Stimulated activated naive CD4-positive, alpha-beta T cell (primary cell): ENCODE measurements around the gene TRPM3.
A peak's percentile ranks its signal among the peaks of the same experiment; 100 is the strongest.

Experiments
- DNase-seq, 6 experiments: peaks; one replicate each; lab custom pipeline; 2025; lab: John Stamatoyannopoulos, UW

TRPM3 gene

DNA sequence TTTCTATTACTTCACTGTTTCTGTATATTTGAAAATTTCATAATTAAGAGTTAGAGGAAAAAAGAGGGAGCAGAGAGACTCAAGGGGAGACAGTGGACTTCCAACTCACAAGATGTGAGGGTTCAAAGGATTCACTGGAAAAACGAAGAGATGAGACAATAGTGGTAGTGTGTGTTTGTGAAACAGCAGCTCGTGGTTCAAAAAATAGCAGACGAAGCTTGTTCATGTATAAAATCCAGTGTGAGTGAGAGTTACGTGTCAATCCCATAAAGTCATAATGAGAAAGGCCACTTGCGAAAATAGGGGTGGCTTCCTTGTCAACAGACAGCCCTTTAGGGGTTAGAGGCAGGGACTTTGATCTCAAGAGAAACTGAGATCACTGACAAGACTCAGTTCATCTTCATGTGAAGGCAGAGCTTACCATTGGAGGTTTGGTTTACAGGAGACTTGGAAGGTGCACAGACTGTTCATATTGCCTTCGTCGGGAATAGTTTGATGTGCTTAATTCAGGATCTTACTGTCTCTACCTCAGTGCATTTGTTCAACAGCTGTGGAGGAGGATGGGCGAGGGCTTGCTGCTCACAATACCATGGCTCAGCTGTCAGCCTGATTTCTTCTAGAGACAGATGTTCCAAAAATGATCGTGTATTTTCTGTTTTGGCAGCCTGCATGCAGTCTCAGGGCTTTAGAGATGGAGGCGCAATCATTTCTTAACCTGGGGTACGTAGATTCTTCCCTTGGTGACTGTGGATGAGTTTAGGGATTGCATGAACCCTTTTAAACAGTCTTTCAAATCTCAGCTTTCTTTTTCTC is 601.3 kb downstream of the TRPM3 start:
- no peak for DNase-seq

DNA sequence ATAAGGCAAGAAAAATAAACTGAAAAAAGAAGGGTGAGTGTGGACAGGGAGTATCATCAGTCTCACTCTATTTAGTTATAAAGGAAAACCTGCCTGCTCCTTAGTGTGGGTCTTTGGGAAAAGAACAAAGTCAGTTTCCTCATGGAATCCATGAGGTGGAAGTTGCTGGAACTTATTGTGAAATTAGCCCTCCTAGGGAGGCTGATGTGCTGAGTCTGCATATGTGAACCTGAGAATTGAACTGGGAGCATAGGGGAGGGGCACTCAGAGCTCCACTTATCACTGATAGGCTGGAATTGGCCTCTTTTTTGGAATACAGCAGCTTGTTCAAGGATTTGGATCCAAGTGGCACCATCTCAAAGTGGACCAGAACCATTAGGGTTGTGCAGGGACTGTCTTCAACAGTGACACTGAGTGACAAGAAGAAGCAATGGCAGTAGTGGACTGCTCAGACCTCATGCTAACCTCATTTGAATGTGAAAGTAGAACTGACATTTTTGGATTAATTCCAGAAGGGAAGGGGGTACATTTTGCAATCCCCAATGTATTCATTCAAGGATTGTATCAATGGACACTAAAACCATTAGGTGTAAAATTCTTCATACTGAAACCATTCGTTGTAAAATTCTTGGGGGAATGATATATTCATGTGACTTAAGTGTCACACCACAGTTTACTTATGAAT is 603.4 kb downstream of the TRPM3 start:
- DNase-seq, result no peak

DNA sequence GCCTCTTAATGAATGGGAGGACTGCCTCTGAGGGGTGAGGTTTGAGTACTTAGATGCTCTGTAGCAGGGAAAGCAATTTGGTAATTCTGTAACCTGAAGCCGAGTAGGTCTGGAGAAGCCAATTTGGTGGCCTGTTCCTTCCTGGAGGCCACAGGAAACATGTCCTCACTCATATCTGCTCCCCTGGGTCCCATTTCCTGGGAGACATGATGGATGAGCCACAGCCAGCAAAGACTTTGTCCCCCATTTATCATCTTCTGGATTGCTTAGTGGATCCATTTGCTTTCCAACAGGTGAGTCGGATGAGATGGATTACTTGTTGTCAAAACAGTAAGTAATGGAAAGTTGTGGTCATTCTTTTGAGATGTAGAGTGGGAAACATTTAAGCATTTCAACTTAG is 607.1 kb downstream of the TRPM3 start:
- DNase-seq, result no peak

DNA sequence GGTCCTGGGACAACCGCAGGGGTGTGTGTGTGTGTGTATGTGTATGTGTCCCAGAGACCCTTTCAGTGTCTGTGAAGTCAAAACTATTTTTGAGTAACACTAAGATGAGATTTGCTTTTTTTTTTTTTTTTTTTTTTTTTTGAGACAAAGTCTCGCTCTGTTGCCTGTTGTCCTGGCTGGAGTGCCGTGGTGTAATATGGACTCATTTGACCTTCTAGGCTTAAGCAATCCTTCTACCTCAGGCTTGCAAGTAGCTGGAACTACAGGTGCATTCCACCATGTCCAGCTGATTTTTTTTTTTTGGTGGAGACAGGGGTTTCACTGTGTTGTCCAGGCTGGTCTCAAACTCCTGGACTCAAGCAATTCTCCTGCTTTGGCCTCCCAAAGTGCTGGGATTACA is 609.6 kb downstream of the TRPM3 start:
- no peak for DNase-seq

DNA sequence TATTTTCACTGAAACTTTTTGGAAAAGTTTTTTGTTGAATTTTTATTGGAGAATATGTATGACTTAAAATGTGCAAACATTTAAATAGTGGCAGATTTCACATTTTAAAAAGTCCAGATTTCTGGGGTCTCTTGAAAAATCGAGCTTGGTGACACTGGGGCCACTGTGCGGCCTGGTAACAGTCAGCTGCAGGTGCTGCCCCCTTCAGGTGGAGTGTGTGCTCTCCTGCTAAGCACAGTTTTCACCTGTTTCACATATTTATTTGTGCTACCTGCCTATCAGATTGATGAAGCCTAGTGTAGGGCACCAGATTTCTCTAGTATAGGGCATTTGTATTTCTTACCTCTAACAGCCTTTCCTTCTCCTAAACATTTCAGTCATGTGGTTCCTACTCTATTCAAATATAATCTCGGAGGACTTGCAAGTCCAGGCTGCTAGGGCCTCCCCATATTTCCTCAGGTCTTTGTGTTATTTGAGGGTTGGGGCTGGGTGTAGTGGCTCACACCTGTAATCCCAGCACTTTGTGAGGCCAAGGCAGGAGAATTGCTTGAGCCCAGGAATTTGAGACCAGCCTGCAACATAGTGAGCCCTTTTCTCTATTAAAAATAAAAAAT is 611.2 kb downstream of the TRPM3 start:
- no peak for DNase-seq

DNA sequence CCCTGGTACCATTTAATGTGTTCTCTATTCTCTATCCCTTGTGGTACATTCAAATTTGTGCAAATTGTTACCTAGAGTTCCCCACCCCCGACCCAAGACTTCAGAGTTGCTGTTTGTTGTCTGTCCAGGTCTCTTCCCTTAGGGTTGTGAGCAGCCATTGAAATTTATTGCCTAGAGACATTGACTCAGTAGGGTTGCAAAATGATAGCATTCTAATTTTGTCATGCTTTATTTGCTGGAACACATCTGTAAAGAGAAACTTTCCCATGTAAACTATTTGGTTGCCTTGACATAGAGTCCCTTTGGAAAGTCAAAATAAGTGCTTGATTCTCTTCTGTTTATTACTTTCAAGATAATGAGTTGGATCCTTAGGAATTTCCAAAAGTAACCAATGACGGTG is 615.3 kb downstream of the TRPM3 start:
- no peak for DNase-seq

DNA sequence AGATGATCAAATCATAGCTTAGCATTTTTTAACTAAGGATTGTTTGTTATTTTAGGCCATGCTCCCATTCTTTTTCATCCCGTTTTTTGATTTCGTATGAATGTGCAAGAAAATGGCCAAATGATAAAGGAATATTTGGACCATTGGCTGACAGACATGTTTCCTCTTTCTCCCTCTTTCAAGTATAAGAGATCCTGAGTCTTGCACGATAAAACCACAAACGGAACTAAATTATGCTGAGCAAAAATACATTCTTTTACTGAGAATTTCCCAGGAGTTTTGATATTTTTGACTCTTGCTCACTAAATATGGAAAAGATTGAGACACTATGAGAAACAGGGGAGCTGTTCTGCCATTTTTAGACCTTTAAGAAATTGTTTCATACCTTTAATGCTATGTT is 616.6 kb downstream of the TRPM3 start:
- no peak for DNase-seq

DNA sequence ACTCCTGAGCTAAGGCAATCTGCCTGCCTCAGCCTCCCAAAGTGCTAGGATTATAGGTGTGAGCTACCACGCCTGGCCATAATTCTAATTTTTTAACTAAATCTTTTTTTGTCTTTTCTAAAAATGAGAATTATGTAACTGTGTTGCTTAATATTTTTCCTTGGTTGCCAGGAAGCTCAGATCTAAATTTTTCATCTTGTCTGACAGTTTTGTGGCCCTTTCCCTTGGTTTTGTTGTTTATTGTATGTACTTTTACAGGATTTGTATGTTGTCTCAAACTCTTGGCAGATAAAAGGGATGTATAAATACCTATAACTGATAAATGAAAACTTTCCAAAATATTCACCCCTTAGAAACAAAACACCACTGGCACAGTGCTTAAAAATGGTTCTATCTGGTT is 618.7 kb downstream of the TRPM3 start:
- no peak for DNase-seq

DNA sequence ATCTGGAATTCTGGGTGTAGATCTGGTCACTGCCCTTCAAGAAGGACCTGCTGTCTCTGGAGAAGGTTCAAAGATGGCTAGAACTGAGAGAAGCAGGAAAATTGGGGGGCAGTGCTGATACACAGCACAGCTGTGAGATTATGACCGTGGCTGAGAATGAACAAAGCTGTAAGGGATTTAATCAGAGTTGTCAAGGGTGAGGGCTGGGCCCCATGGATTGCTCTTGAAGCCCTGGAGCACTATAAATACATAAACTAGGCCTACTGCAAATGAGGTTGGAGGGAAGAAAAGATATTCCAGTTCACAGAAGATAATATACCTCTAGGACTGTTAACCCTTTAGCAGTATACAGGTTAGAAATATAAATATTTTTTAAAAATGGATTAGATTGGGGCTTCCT is 620.6 kb downstream of the TRPM3 start:
- no peak for DNase-seq

DNA sequence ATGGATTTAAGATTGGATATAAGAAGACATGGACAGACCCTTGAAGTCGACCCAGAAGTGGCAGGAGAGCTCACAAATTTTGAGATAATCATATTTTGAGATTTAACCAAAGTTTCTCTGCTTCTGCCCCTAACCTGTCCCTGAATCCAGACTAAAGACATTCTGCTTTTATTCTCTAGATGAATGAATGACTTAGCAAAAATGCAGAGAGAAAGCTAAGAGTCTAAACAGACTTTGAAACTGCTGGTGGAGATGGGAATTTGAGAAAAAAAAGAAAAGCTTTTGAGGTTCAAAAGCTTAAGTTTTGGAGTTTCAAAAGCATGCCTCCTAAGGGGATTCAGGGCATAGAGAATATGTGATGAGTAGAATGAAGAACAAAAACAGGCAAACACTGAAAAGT is 621.8 kb downstream of the TRPM3 start:
- no peak for DNase-seq

DNA sequence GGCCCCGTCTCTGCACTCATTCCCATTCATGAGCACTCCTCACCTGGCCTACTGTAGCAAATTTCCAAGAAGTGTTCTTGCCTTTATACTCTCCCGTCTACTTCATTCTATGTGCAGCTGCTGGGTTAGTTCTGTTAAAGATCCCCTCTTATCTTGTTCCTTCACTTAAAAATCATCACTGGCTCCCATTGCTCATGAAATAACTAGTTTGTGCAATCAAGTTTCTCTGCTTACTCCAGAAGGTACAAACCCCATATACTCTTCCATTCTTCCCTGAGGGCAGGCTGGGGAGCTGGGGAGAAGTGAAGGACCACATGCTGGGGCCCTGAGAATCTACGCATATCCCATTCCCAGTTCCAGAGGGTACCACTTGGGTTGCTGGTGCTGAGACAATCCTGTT is 622.6 kb downstream of the TRPM3 start:
- DNase-seq, result no peak

DNA sequence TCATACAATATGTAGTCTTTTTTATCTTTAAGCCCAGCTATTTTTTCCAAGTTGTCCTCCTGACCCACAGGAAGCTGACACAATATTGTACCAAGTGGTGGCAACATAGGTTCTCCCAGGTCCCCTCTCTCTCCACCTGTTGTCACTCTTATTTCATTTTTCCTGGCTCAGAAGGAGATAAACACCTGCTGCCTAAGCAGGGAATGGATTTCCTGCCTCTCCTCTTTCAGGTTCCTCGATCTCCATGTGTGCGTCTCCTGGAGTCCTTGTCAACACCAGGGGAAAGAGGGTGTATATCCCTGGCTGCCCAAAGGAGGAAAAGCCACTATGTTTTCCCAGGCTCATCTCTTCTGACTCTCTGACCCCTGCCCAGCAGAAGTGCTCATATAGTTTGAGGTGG is 625.2 kb downstream of the TRPM3 start:
- DNase-seq, result no peak

DNA sequence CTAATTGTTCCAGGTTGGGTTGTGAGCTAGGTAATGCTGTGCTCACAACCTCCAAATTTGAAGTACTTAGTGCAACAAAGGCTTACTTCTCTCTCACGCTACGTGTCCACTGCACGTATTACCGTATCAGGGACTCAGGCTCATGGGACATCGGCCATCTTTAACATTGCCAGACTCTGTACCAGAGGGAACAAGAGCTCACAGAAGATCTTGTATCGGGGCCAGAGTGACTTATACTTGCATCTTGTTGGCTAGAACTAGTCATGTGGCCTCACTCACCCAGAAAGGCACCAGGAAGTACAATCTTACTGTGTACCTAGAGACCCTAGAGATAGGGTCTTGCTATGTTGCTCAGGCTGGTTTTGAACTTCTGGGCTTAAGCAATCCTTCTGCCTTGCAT is 625.9 kb downstream of the TRPM3 start:
- no peak for DNase-seq

DNA sequence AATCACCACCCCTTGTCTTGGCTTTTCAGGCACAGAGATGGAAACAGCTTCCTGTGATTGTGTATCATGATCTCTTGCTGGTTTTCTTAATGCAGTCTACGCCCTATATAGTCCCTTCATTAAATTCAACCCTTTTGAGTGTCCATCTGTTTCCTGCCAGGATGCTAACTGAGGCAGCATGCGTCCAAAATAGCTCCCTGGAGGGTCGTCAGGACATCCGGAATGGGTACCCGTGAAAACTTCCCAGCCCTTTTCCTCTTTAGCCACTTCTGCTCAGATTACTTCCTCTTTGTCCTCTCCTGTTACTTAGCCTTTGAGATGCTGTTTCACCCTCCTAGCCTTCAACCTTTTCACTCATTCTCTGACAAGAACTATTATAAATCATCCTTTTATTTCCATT is 627.2 kb downstream of the TRPM3 start:
- DNase-seq, result no peak

DNA sequence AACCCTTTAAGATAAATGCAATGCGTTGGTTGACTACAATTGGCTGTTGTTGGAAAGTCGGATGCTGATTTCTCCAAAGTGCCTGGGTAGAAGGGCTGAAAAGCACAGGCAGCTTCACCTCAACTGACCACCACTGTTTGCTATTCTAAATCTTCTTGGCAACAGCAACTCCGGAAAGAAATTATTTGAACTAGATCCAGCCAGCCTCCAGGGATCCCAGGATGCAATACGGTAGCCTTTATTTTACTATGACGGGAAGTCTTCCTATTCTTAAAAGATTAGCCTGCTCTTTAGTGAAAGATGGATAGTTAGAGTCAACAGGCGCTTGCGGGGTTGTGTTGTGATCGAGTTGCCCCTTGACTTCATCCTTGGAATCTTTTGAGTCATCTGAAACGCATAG is 628.4 kb downstream of the TRPM3 start:
- DNase-seq, result no peak

DNA sequence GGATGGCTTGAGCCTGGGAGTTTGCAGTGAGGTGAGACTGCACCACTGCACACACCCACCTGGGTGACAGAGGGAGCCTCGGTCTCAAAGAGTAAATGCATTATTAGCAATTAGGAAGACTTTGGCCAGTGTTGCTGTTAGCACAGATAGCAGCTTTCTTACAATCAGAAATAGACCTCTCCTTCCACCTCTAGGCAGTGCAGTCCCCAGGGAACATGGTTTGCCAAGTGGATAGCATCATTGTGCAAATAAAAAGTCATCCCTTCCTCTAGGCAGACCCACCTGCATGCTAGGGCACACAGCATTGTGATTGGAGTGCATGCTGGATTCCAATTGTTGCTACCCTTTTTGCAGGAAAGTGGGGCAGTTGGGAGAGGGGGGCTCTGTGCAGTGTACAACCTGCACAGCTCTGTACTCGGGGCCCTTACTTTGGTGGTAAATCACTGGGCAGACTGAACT is 629.1 kb downstream of the TRPM3 start:
- DNase-seq, result no peak

DNA sequence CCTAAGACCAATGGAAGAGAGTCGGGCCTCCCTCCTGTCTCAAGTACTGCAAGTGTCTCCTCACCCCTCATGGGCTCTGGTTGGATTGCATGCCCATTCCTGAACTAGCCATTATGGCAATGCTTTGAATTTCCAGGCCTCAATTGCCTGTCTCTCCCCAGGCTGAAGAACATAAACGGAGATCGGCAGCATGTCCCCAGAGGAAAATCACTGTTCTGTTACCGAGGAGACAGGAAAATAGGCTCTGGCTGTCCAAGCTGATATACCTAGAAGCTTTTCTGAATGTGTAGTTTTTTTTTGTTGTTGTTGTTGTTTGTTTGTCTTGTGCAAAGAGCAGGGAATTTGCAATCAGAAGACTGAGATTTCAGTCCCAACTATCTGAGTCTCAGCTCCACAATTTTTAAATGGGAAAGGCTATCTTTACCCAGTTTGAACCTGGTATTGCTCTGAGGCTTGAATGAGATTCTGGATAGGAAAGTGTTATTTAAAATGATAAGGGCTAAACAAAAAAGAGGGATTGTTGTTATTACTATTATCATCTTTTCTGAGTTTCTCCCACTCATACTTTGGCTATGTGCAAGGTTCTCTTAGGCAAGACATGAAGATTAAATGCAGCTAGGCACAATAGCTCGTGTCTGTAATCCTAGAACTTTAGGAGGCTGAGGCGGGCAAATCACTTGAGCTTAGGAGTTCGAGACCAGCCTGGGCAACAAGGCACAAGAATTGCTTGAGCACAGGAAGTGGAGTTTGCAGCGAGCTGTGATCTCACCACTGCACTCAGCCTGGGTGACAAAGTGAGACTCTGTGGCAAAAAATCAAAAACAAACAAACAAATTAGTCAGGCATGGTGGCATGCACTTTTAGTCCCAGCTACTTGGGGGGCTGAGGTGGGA is 629.7 kb downstream of the TRPM3 start:
- no peak for DNase-seq

DNA sequence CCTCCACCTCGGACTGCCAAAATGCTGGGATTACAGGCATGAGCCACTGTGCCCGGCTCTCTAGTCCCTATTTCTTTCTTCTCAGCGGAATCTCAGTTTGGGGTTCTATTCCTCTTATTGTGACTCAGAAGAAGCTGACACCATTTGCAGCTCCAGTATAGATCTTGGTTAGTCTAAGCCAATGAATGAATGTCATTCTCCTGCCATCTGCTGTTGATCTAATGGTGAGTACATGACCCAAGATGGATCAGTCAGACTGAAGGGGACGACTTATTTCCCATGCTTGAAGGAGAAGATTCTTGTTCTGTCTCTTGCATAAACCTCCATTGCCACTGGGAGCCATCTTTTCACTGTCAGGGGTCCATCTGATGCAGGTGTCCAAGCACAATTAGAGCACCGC is 630.9 kb downstream of the TRPM3 start:
- DNase-seq, result peak in 1 of 6 experiments; percentile 15

DNA sequence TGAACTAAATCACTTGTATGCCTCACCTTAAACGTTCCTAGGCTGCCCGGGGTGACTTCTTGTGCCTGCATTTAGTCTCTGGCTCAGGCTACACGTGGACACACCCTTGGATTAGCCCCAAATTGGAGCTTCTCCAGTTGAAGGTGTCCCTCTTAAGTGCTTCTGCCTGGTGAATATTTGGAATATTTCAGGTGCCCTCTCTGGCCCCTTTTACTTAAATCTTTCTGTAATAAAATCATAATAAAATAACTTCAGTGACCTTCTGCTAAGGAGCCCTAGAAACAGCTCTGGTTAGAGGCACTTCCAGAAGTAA is 632.7 kb downstream of the TRPM3 start:
- DNase-seq, result no peak

DNA sequence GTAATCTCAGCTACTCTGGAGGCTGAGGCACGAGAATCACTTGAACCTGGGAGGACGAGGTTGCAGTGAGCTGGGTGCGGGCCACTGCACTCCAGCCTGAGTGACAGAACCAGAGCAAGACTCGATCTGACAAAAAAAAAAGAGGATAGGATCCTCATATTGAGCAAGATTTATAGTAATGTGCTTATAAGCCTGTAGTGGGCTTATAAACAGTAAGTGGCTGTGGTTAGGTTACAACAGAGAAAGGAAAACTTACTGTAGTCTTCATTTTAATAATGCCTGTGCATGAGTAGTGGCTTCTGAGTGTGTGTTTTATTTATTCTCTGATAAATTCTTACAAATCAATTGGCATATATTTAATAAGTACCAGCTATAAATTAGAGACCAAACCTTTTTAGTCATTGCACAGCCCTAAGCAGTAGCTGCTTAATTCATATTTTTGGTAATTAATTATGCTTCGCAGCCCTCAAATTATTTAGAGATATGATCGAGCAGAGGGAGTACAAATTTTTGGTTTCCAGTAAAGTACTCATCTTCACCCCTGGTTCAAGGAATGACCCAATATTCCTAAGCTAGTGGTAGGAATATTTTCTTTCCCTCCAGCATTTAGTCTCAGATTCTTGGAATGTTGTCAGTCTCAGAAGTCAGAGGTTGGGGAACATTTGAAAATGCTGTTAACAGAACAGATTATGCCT is 633.2 kb downstream of the TRPM3 start:
- no peak for DNase-seq

DNA sequence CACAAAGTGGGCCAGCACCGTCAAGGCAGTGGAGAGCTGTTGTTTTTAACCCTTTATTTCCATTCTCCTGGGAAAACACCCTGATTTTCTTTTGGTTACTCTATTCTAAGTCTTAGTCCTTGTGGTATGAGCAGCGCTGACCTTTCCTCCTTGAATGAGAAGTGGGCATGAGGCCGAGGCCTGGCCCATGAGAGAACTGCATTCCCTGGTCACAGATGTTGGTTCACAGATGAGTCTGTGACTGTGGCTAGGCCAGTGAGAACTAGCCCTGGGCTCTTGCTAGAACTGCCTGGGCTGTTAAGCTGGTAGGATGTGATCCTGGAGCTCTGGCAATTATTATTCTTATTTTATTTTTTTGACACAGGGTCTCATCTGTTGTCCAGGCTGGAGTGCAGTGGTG is 635.3 kb downstream of the TRPM3 start:
- DNase-seq, result no peak
